ENCODE measurements around the gene HSD17B2.

The HSD17B2 gene

DNA sequence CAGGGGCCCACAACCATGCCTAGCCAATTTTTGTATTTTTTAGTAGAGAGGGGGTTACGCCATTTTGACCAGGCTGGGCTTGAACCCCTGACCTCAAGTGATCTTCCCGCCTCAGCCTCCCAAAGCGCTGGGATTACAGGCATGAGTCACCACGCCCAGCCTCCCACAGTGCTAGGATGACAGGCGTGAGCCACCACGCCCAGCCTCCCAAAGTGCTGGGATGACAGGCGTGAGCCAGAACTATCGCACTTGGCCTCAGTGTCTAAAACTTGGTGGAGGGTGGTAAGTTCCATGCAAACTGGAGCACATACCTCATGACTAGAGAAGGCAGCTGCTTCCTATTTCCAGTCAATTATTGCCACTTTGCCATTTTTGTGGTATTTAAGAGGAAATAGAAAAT lies 7.1 kb downstream of the HSD17B2 start:
- no peak for TF ChIP-seq EZH2phosphoT487 (IDR thresholded peaks at IDR 0.05; ENCODE audit: borderline replicate concordance)
- TF ChIP-seq, protein P1, sequence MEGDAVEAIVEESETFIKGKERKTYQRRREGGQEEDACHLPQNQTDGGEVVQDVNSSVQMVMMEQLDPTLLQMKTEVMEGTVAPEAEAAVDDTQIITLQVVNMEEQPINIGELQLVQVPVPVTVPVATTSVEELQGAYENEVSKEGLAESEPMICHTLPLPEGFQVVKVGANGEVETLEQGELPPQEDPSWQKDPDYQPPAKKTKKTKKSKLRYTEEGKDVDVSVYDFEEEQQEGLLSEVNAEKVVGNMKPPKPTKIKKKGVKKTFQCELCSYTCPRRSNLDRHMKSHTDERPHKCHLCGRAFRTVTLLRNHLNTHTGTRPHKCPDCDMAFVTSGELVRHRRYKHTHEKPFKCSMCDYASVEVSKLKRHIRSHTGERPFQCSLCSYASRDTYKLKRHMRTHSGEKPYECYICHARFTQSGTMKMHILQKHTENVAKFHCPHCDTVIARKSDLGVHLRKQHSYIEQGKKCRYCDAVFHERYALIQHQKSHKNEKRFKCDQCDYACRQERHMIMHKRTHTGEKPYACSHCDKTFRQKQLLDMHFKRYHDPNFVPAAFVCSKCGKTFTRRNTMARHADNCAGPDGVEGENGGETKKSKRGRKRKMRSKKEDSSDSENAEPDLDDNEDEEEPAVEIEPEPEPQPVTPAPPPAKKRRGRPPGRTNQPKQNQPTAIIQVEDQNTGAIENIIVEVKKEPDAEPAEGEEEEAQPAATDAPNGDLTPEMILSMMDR (conservative IDR thresholded peaks at IDR 0.05; ENCODE audit: low read length) = no peak
- Histone ChIP-seq H2AFZ (ENCODE audit: low read length) (no peak overlapping the region), H3K9me3 (ENCODE audit: insufficient read depth, low read depth, low read length) (no peaks in the 10 kb centered on the region), H3K36me3 (ENCODE audit: insufficient read depth, low read length) (no peaks in the 10 kb centered on the region), H3K4me1 (ENCODE audit: insufficient read depth, low read length, poor library complexity, severe bottlenecking) (no peaks in the 10 kb centered on the region), H3K4me2 (ENCODE audit: low read depth, low read length, poor library complexity, severe bottlenecking) (no peak overlapping the region), H4K20me1 (ENCODE audit: insufficient read depth, low read length, poor library complexity, severe bottlenecking) (no peaks in the 10 kb centered on the region), H3K9me2 (replicated peaks; ENCODE audit: low read depth, low read length) (no peaks in the 10 kb centered on the region), H3K4me3 (ENCODE audit: low read length, poor library complexity, severe bottlenecking) (no peak overlapping the region), H3K9ac (ENCODE audit: low read depth, low read length, poor library complexity, severe bottlenecking) (no peak overlapping the region), H3K27me3 (ENCODE audit: insufficient read depth, low read length, poor library complexity, severe bottlenecking) (no peaks in the 10 kb centered on the region), H3F3A (ENCODE audit: low read depth) (no peaks in the 10 kb centered on the region), H3K79me2 (ENCODE audit: insufficient read depth, low read length) (no peaks in the 10 kb centered on the region)

DNA sequence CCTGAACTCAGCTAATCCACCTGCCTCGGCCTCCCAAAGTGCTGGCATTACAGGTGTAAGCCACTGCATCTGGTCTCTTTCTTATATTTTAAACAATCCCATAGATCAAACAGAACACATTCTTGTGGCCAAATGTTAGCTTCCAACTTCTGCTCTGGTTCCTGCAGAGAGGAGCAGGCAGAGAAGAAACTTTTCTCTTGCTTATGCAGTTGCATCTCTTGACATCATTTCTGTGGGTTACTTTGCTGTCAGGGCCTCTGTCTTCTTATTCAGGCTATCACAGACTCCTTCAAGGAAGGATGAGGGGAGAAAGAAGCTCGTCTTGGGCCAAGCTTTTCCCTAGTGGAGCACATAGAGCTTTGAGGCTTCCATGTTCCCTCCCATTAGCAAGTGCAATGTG lies 7.8 kb downstream of the HSD17B2 start:
- Histone ChIP-seq H3K4me3 (ENCODE audit: low read length, poor library complexity, severe bottlenecking) (no peak overlapping the region), H3F3A (ENCODE audit: low read depth) (no peaks in the 10 kb centered on the region), H3K36me3 (ENCODE audit: insufficient read depth, low read length) (no peaks in the 10 kb centered on the region), H3K9me2 (replicated peaks; ENCODE audit: low read depth, low read length) (no peaks in the 10 kb centered on the region), H2AFZ (ENCODE audit: low read length) (no peak overlapping the region), H3K9me3 (ENCODE audit: insufficient read depth, low read depth, low read length) (no peaks in the 10 kb centered on the region), H3K4me2 (ENCODE audit: low read depth, low read length, poor library complexity, severe bottlenecking) (no peak overlapping the region), H3K4me1 (ENCODE audit: insufficient read depth, low read length, poor library complexity, severe bottlenecking) (no peaks in the 10 kb centered on the region), H3K9ac (ENCODE audit: low read depth, low read length, poor library complexity, severe bottlenecking) (no peak overlapping the region), H4K20me1 (ENCODE audit: insufficient read depth, low read length, poor library complexity, severe bottlenecking) (no peaks in the 10 kb centered on the region), H3K79me2 (ENCODE audit: insufficient read depth, low read length) (no peaks in the 10 kb centered on the region), H3K27me3 (ENCODE audit: insufficient read depth, low read length, poor library complexity, severe bottlenecking) (no peaks in the 10 kb centered on the region)
- TF ChIP-seq, protein P1 (conservative IDR thresholded peaks at IDR 0.05; ENCODE audit: low read length) = no peak
- TF ChIP-seq EZH2phosphoT487 (IDR thresholded peaks at IDR 0.05; ENCODE audit: borderline replicate concordance) = no peak

DNA sequence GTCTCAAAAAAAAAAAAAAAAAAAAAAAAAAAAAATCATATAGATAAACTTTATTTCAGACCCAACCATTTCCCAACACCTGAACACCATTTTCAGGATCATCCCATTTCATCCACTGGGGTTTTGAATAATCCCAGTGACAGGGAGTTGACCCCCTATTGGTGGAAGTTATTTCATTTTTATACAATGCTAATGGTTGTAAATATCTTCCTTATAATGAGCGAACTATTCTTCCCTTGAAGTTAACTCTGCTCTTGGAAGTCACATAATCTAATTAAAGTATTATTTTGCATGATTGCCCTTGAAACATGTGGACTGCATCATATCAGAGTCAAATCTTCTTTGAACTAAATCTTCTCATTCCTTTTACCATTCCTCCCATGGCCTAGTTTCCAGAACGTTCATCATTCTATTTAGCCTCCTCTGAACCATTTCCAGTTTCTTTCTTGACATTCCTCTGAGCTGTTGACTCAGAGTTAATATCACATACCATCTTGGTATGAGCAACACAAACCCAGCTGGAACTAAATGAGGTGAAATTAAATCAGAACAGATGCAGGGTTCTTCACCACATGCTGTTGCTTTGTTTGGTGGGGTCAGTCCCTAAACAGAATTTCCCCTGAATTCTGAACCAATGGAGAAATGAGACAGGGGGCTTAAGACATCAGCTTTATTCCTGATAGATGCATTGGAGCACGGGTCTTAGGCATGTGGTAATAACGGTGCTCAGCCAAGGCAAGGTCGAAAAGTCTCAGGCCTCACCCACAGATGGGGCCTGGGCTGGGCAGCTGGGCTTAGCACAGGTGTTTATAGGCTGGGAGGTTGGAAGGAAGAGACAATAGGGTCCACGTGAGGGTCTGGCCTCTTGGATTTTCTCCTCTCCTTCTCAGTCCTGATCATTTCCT lies 8.9 kb downstream of the HSD17B2 start:
- H3K4me2 ChIP-seq (ENCODE audit: low read depth, low read length, poor library complexity, severe bottlenecking) = no peak overlapping the region
- H3K9me3 ChIP-seq (ENCODE audit: insufficient read depth, low read depth, low read length) = no peaks in the 10 kb centered on the region
- no peaks in the 10 kb centered on the region for H3K4me1 ChIP-seq (ENCODE audit: insufficient read depth, low read length, poor library complexity, severe bottlenecking)
- TF ChIP-seq, protein P1 (conservative IDR thresholded peaks at IDR 0.05; ENCODE audit: low read length) = no peak
- no peak for TF ChIP-seq EZH2phosphoT487 (IDR thresholded peaks at IDR 0.05; ENCODE audit: borderline replicate concordance)
- H2AFZ ChIP-seq (ENCODE audit: low read length) = no peak overlapping the region
- no peak overlapping the region for H3K9ac ChIP-seq (ENCODE audit: low read depth, low read length, poor library complexity, severe bottlenecking)
- H3K9me2 ChIP-seq (replicated peaks; ENCODE audit: low read depth, low read length) = no peaks in the 10 kb centered on the region
- H3K36me3 ChIP-seq (ENCODE audit: insufficient read depth, low read length) = no peaks in the 10 kb centered on the region
- H3K79me2 ChIP-seq (ENCODE audit: insufficient read depth, low read length) = no peaks in the 10 kb centered on the region
- H3F3A ChIP-seq (ENCODE audit: low read depth) = no peaks in the 10 kb centered on the region
- no peaks in the 10 kb centered on the region for H4K20me1 ChIP-seq (ENCODE audit: insufficient read depth, low read length, poor library complexity, severe bottlenecking)
- no peak overlapping the region for H3K4me3 ChIP-seq (ENCODE audit: low read length, poor library complexity, severe bottlenecking)
- no peaks in the 10 kb centered on the region for H3K27me3 ChIP-seq (ENCODE audit: insufficient read depth, low read length, poor library complexity, severe bottlenecking)

Data from Loucy (cell line).